Measurements from ENCODE around the gene SRGAP3. TPM values are rescaled to one million over a fixed set of nuclear protein-coding genes. Genes with fewer than 3 reads are reported as not detected.

The SRGAP3 gene
- total RNA-seq, 1 experiment from 2014 or later, result 17.9 TPM

- H3K9me3 Mint-ChIP-seq, result no peaks in the 10 kb centered on the region
- ATAC-seq (peak; percentile 81), DNase-seq (ENCODE audit: low spot score) (peak; percentile 83)
- TF ChIP-seq PRDM15 (CRISPR knock-in tag; IDR thresholded peaks at IDR 0.05) (peak; percentile 77), NR2C2 (CRISPR knock-in tag; IDR thresholded peaks at IDR 0.05) (no peak)
- no peak overlapping the region for H3K4me3 Mint-ChIP-seq
- POLR2A ChIA-PET, result no interaction called here
- no peaks in the 10 kb centered on the region for H3K27me3 Mint-ChIP-seq (ENCODE audit: low read depth)
- peak overlapping the region; percentile 47; the same call in 1 of the 2 replicates for H3K27ac Mint-ChIP-seq
- H3K4me1 Mint-ChIP-seq, result peaks cover 51% of the 10 kb centered on the region
- CTCF ChIA-PET, result no interaction called here
- no peaks in the 10 kb centered on the region for H3K36me3 Mint-ChIP-seq
These were observed 53.4 kb downstream of the SRGAP3 start for GRCh38 chr3:9196020-9196419.

GRCh38 chr3:9195390-9195789 is 54.1 kb downstream of the SRGAP3 start:
- ATAC-seq, result no peak
- H3K27ac Mint-ChIP-seq, result peak overlapping the region; percentile 47; the same call in 1 of the 2 replicates
- no peaks in the 10 kb centered on the region for H3K9me3 Mint-ChIP-seq
- peaks cover 51% of the 10 kb centered on the region for H3K4me1 Mint-ChIP-seq
- no peaks in the 10 kb centered on the region for H3K27me3 Mint-ChIP-seq (ENCODE audit: low read depth)
- no peaks in the 10 kb centered on the region for H3K36me3 Mint-ChIP-seq
- TF ChIP-seq EMX1 (CRISPR knock-in tag; IDR thresholded peaks at IDR 0.05), result no peak
- no peak for TF ChIP-seq ELF4 (CRISPR knock-in tag; IDR thresholded peaks at IDR 0.05; ENCODE audit: low read depth)
- ChIA-PET CTCF (interaction anchor here (1.1 to 2.0 kb wide), 2 partner anchors 84 to 107 kb away, joined by 4 to 5 read pairs; no protein-coding TSS in a partner anchor), POLR2A (interaction anchor here (0.7 to 1.0 kb wide), 2 partner anchors 12 to 59 kb away, joined by 3 to 5 read pairs; no protein-coding TSS in a partner anchor)
- H3K4me3 Mint-ChIP-seq, result no peak overlapping the region
- no peak for DNase-seq (ENCODE audit: low spot score)

GRCh38 chr3:9194509-9195184 is 54.8 kb downstream of the SRGAP3 start:
- CTCF ChIA-PET, result interaction anchor here (1.1 to 2.0 kb wide), 2 partner anchors 83 to 108 kb away, joined by 4 to 5 read pairs; no protein-coding TSS in a partner anchor

More at GRCh38 chr3:9194509-9195184, 54.8 kb downstream of the SRGAP3 start:
- H3K4me3 Mint-ChIP-seq, result no peak overlapping the region
- no peaks in the 10 kb centered on the region for H3K27me3 Mint-ChIP-seq (ENCODE audit: low read depth)
- H3K36me3 Mint-ChIP-seq, result no peaks in the 10 kb centered on the region
- POLR2A ChIA-PET, result interaction anchor here (0.7 to 1.0 kb wide), 2 partner anchors 11 to 58 kb away, joined by 3 to 5 read pairs; no protein-coding TSS in a partner anchor
- no peak for TF ChIP-seq ATF3 (CRISPR knock-in tag; conservative IDR thresholded peaks at IDR 0.05)
- no peak for TF ChIP-seq ZNF219 (CRISPR knock-in tag; IDR thresholded peaks at IDR 0.05; ENCODE audit: borderline replicate concordance)
- no peak for TF ChIP-seq ZBTB43 (CRISPR knock-in tag; IDR thresholded peaks at IDR 0.05)
- TF ChIP-seq NR1H2 (CRISPR knock-in tag; IDR thresholded peaks at IDR 0.05), result no peak
- TF ChIP-seq TCF7 (CRISPR knock-in tag; IDR thresholded peaks at IDR 0.05; ENCODE audit: low read depth), result no peak
- TF ChIP-seq ZNF317 (CRISPR knock-in tag; IDR thresholded peaks at IDR 0.05; ENCODE audit: borderline replicate concordance, low read depth), result no peak
- TF ChIP-seq AFF4 (CRISPR knock-in tag; IDR thresholded peaks at IDR 0.05; ENCODE audit: borderline replicate concordance), result no peak
- no peak for TF ChIP-seq MAX (CRISPR knock-in tag; IDR thresholded peaks at IDR 0.05)
- no peak for TF ChIP-seq AR (CRISPR knock-in tag; IDR thresholded peaks at IDR 0.05)
- no peak for TF ChIP-seq GTF2I (CRISPR knock-in tag; conservative IDR thresholded peaks at IDR 0.05)
- H3K27ac Mint-ChIP-seq, result no peak overlapping the region
- H3K9me3 Mint-ChIP-seq, result no peaks in the 10 kb centered on the region
- DNase-seq (ENCODE audit: low spot score) (no peak), ATAC-seq (no peak)
- H3K4me1 Mint-ChIP-seq, result peaks cover 48% of the 10 kb centered on the region

Measured in WTC11 (cell line).